SKM-1 treated with dmso at 0.1 percent for 144 hours (cell line): Measurements from ENCODE around the gene RASGRP4.
"Not testable (repeated sequence)": the region's sequence is repeated elsewhere in the genome, so short reads cannot be mapped to it uniquely, and the experiment has no call there.

ENCODE experiments used
- DNase-seq: peaks from one replicate; lab custom pipeline; 2025; ENCODE audit not compliant: unreplicated experiment; lab: John Stamatoyannopoulos, UW

The RASGRP4 gene

GRCh38 chr19:38425810-38426466 is at the start of gene RASGRP4:
TSS of gene RASGRP4 (minus strand) at chr19:38426219. CDS start at chr19:38426091, 128 bp downstream.
- peak; percentile 84 for DNase-seq

GRCh38 chr19:38475176-38475575 is 49.2 kb upstream of the RASGRP4 start:
- DNase-seq, result no peak

- DNase-seq, result no peak
Measured at GRCh38 chr19:38473201-38473600, 47.2 kb upstream of the RASGRP4 start.

GRCh38 chr19:38472725-38473124 is 46.7 kb upstream of the RASGRP4 start:
- not testable (repeated sequence) for DNase-seq

GRCh38 chr19:38470788-38471480 is 44.9 kb upstream of the RASGRP4 start:
- no peak for DNase-seq

GRCh38 chr19:38469151-38469550 is 43.1 kb upstream of the RASGRP4 start:
- no peak for DNase-seq

- no peak for DNase-seq
Measured at GRCh38 chr19:38467541-38468525, 41.8 kb upstream of the RASGRP4 start.

GRCh38 chr19:38466050-38466449 is 40.0 kb upstream of the RASGRP4 start:
- DNase-seq, result no peak

GRCh38 chr19:38464421-38465082 is 38.5 kb upstream of the RASGRP4 start:
- DNase-seq, result no peak

GRCh38 chr19:38463365-38463764 is 37.3 kb upstream of the RASGRP4 start:
- no peak for DNase-seq

GRCh38 chr19:38458991-38459390 is 33.0 kb upstream of the RASGRP4 start:
- no peak for DNase-seq

- DNase-seq, result no peak
Measured at GRCh38 chr19:38457690-38458405, 31.8 kb upstream of the RASGRP4 start.

GRCh38 chr19:38457202-38457601 is 31.2 kb upstream of the RASGRP4 start:
- no peak for DNase-seq

- no peak for DNase-seq
Measured at GRCh38 chr19:38455031-38455430, 29.0 kb upstream of the RASGRP4 start.

GRCh38 chr19:38453596-38453995 is 27.6 kb upstream of the RASGRP4 start:
- DNase-seq, result no peak

- no peak for DNase-seq
Measured at GRCh38 chr19:38452430-38453366, 26.7 kb upstream of the RASGRP4 start.

GRCh38 chr19:38451629-38452028 is 25.6 kb upstream of the RASGRP4 start:
- no peak for DNase-seq

- no peak for DNase-seq
Measured at GRCh38 chr19:38451036-38451435, 25.0 kb upstream of the RASGRP4 start.

- DNase-seq, result no peak
Measured at GRCh38 chr19:38449518-38449917, 23.5 kb upstream of the RASGRP4 start.
